Lung microvascular endothelial cell (primary cell): Measurements from ENCODE around the gene PTPN23. TPM values are rescaled to one million over a fixed set of nuclear protein-coding genes. Genes with fewer than 3 reads are reported as not detected.
A peak's percentile ranks its signal among the peaks of the same experiment; 100 is the strongest.
"Not testable (repeated sequence)": the region's sequence is repeated elsewhere in the genome, so short reads cannot be mapped to it uniquely, and the experiment has no call there.

Experiments
- DNase-seq, 2 donors: peaks; one replicate each; pipeline versions ENCODE4 v3.0.0 to v3.0.0-alpha.2; 2010; ENCODE audit warnings: low read depth in 2 of 2
- total RNA-seq: library from RNA; depleted of rRNA; stranded (reverse); fragments of >200 nt; gene quantifications from 2 replicates; pipeline ENCODE4 v1.2.1, GENCODE V29; 2014

The PTPN23 gene, protein sequence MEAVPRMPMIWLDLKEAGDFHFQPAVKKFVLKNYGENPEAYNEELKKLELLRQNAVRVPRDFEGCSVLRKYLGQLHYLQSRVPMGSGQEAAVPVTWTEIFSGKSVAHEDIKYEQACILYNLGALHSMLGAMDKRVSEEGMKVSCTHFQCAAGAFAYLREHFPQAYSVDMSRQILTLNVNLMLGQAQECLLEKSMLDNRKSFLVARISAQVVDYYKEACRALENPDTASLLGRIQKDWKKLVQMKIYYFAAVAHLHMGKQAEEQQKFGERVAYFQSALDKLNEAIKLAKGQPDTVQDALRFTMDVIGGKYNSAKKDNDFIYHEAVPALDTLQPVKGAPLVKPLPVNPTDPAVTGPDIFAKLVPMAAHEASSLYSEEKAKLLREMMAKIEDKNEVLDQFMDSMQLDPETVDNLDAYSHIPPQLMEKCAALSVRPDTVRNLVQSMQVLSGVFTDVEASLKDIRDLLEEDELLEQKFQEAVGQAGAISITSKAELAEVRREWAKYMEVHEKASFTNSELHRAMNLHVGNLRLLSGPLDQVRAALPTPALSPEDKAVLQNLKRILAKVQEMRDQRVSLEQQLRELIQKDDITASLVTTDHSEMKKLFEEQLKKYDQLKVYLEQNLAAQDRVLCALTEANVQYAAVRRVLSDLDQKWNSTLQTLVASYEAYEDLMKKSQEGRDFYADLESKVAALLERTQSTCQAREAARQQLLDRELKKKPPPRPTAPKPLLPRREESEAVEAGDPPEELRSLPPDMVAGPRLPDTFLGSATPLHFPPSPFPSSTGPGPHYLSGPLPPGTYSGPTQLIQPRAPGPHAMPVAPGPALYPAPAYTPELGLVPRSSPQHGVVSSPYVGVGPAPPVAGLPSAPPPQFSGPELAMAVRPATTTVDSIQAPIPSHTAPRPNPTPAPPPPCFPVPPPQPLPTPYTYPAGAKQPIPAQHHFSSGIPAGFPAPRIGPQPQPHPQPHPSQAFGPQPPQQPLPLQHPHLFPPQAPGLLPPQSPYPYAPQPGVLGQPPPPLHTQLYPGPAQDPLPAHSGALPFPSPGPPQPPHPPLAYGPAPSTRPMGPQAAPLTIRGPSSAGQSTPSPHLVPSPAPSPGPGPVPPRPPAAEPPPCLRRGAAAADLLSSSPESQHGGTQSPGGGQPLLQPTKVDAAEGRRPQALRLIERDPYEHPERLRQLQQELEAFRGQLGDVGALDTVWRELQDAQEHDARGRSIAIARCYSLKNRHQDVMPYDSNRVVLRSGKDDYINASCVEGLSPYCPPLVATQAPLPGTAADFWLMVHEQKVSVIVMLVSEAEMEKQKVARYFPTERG (N-terminal part only)
- 10.5 and 14.1 TPM in 2 replicates for total RNA-seq

GRCh38 chr3:47380601-47381316 lies at the start of gene PTPN23:
TSS of gene PTPN23 (plus strand) at chr3:47381021. CDS start at chr3:47381097, 76 bp downstream.
- DNase-seq: peak; percentile 99 to 100

- DNase-seq: no peak
Measured at GRCh38 chr3:47333907-47334306, 46.9 kb upstream of the PTPN23 start.

GRCh38 chr3:47337656-47338055 lies 43.2 kb upstream of the PTPN23 start:
- DNase-seq: peak in 1 of 2 donors; percentile 55

GRCh38 chr3:47339951-47340350 lies 40.9 kb upstream of the PTPN23 start:
- no peak for DNase-seq

GRCh38 chr3:47340866-47341265 lies 40.0 kb upstream of the PTPN23 start:
- no peak for DNase-seq

- no peak for DNase-seq
Measured at GRCh38 chr3:47342151-47342550, 38.7 kb upstream of the PTPN23 start.

- DNase-seq: no peak
Measured at GRCh38 chr3:47342812-47343211, 38.0 kb upstream of the PTPN23 start.

- no peak for DNase-seq
Measured at GRCh38 chr3:47343471-47343971, 37.3 kb upstream of the PTPN23 start.

- peak; percentile 67 to 71 for DNase-seq
Measured at GRCh38 chr3:47344971-47345370, 35.9 kb upstream of the PTPN23 start.

- no peak for DNase-seq
Measured at GRCh38 chr3:47347217-47347801, 33.5 kb upstream of the PTPN23 start.

GRCh38 chr3:47348411-47349154 lies 32.2 kb upstream of the PTPN23 start:
- no peak for DNase-seq

DNA sequence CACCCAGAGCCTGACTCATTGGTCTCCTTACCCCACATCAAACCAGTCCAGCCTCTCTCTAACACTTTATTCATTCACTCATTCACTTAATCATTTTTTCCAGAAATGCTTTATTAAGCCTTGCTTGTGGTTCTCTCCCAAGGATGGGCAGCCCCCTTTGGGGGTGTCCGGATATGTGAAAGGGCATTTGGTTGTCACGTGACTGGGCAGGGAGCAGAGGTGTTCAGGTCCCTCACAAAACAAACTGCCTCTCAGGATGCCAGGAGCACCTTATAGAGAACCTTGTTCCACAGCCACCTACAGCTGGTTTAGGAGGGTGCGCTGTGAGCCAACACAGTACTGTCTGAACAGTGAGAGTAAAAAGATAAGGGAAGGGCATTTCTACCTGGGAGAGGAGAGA lies 25.8 kb upstream of the PTPN23 start:
- no peak for DNase-seq

DNA sequence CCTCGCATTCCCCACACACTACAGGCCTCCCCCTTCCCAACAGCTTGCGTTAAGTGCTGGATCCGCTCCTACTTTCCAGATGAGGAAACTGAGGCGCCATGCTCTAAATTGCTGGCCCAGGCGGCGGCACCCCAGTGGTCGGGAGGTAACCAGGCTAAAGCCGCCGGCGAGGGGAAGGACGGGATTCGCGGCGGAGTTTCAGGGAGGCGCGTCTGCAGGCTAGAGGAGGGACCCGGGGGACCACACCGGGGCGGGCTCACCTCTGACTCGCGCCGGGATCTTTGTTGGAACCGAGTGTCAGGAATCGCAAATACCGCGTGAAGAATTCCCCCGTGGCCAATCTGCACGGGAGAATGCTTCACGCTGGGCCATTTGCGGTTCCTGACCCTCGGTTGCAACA lies 24.6 kb upstream of the PTPN23 start:
- no peak for DNase-seq

DNA sequence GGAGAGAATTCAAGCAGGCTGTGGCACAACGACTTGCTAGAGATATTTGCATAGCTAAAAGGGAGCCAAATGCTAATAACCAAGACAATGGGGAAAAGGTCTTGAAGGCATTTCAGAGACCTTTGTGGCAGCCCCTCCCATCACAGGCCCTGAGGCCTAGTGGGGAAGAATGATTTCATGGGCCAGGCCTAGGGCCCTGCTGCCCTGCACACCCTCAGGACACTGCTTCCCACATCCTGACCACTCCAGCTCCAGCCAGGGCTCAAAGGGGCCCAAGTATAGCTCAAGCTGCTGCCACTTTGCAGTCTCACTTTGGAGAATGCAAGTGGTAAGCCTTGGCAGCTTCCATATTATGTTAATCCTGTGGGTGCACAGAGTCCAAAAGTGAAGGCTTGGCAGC lies 21.5 kb upstream of the PTPN23 start:
- DNase-seq: no peak

GRCh38 chr3:47360110-47360517 lies 20.7 kb upstream of the PTPN23 start:
- not testable (repeated sequence) for DNase-seq

- peak; percentile 82 to 84 for DNase-seq
Measured at GRCh38 chr3:47362701-47363100, 18.1 kb upstream of the PTPN23 start.

- DNase-seq: peak; percentile 77 to 88
Measured at GRCh38 chr3:47365213-47366153, 15.3 kb upstream of the PTPN23 start.

GRCh38 chr3:47366833-47367232 lies 14.0 kb upstream of the PTPN23 start:
- no peak for DNase-seq
